ENCODE results near the gene OR2C3.
"Not testable (repeated sequence)": the region's sequence is repeated elsewhere in the genome, so short reads cannot be mapped to it uniquely, and the experiment has no call there.

Gene OR2C3

GRCh38 chr1:247536340-247536739 is at the start of gene OR2C3:
TSS of gene OR2C3 (minus strand) at chr1:247536440. CDS start at chr1:247532511, 3,929 bp downstream.
- no peak for DNase-seq (ENCODE audit: low read depth)

GRCh38 chr1:247578946-247579460 is 42.8 kb upstream of the OR2C3 start:
- DNase-seq (ENCODE audit: low read depth): no peak

- no peak for DNase-seq (ENCODE audit: low read depth)
Measured at GRCh38 chr1:247576514-247576913, 40.3 kb upstream of the OR2C3 start.

- no peak for DNase-seq (ENCODE audit: low read depth)
Measured at GRCh38 chr1:247574664-247575063, 38.4 kb upstream of the OR2C3 start.

GRCh38 chr1:247574236-247574635 is 38.0 kb upstream of the OR2C3 start:
- no peak for DNase-seq (ENCODE audit: low read depth)

GRCh38 chr1:247562198-247562597 is 26.0 kb upstream of the OR2C3 start:
- DNase-seq (ENCODE audit: low read depth): no peak

- DNase-seq (ENCODE audit: low read depth): no peak
Measured at GRCh38 chr1:247561711-247562110, 25.5 kb upstream of the OR2C3 start.

GRCh38 chr1:247557926-247558674 is 21.9 kb upstream of the OR2C3 start:
- DNase-seq (ENCODE audit: low read depth): no peak

GRCh38 chr1:247552231-247552630 is 16.0 kb upstream of the OR2C3 start:
- no peak for DNase-seq (ENCODE audit: low read depth)

- DNase-seq (ENCODE audit: low read depth): no peak
Measured at GRCh38 chr1:247551721-247552120, 15.5 kb upstream of the OR2C3 start.

GRCh38 chr1:247548769-247549182 is 12.5 kb upstream of the OR2C3 start, which contains the start of gene GCSAML:
TSS of gene GCSAML (plus strand) at chr1:247549134. CDS start at chr1:247549192, 58 bp downstream.
- DNase-seq (ENCODE audit: low read depth): no peak

- no peak for DNase-seq (ENCODE audit: low read depth)
Measured at GRCh38 chr1:247548092-247548491, 11.9 kb upstream of the OR2C3 start.

- no peak for DNase-seq (ENCODE audit: low read depth)
Measured at GRCh38 chr1:247542811-247543210, 6.6 kb upstream of the OR2C3 start.

GRCh38 chr1:247540581-247540980 is 4.3 kb upstream of the OR2C3 start:
- DNase-seq (ENCODE audit: low read depth): no peak

GRCh38 chr1:247539215-247539614 is 3.0 kb upstream of the OR2C3 start:
- DNase-seq (ENCODE audit: low read depth): no peak

GRCh38 chr1:247538561-247538960 is 2.3 kb upstream of the OR2C3 start:
- no peak for DNase-seq (ENCODE audit: low read depth)

GRCh38 chr1:247535402-247535801 is 838 bp downstream of the OR2C3 start:
- DNase-seq (ENCODE audit: low read depth): no peak

GRCh38 chr1:247531937-247532336 is 4.3 kb downstream of the OR2C3 start:
- no peak for DNase-seq (ENCODE audit: low read depth)

GRCh38 chr1:247530785-247531184 is 5.5 kb downstream of the OR2C3 start:
- DNase-seq (ENCODE audit: low read depth): no peak

GRCh38 chr1:247529771-247530355 is 6.4 kb downstream of the OR2C3 start:
- no peak for DNase-seq (ENCODE audit: low read depth)

GRCh38 chr1:247528812-247529474 is 7.3 kb downstream of the OR2C3 start:
- DNase-seq (ENCODE audit: low read depth): no peak

- not testable (repeated sequence) for DNase-seq (ENCODE audit: low read depth)
Measured at GRCh38 chr1:247521886-247522285, 14.4 kb downstream of the OR2C3 start.

- no peak for DNase-seq (ENCODE audit: low read depth)
Measured at GRCh38 chr1:247518613-247518891, 17.7 kb downstream of the OR2C3 start.
